Trophoblast cell (in vitro differentiated cells and primary cell): Measurements from ENCODE around the gene SYNJ1.

Experiments
- DNase-seq, 2 donors: peaks; one replicate each; pipeline ENCODE4 v3.0.0-alpha.2; 2016
- H2AFZ ChIP-seq: 2 replicates; pipeline ENCODE4 v1.6.1; 2013; ENCODE audit warnings: low read length, moderate library complexity, mild to moderate bottlenecking; ENCODE audit not compliant: insufficient read depth, poor library complexity
- H2AK5ac ChIP-seq: 2 replicates; pipeline ENCODE4 v1.6.1; 2013; ENCODE audit warnings: mild to moderate bottlenecking, low read length
- H2BK120ac ChIP-seq: 2 replicates; pipeline ENCODE4 v1.6.1; 2013; ENCODE audit warnings: low read length, mild to moderate bottlenecking, moderate library complexity; ENCODE audit not compliant: insufficient read depth, poor library complexity
- H2BK12ac ChIP-seq: 2 replicates; pipeline ENCODE4 v1.6.1; 2013; ENCODE audit warnings: mild to moderate bottlenecking, low read length, moderate library complexity
- H2BK5ac ChIP-seq: 2 replicates; pipeline ENCODE4 v1.6.1; 2013; ENCODE audit warnings: low read length, low read depth, moderate library complexity, mild to moderate bottlenecking; ENCODE audit not compliant: poor library complexity
- H3K14ac ChIP-seq: 2 replicates; pipeline ENCODE4 v1.6.1; 2013; ENCODE audit warnings: mild to moderate bottlenecking, low read length
- H3K18ac ChIP-seq: 2 replicates; pipeline ENCODE4 v1.6.1; 2013; ENCODE audit warnings: mild to moderate bottlenecking, low read length
- H3K23ac ChIP-seq: 2 replicates; pipeline ENCODE4 v1.6.1; 2013; ENCODE audit warnings: low read length
- H3K27ac ChIP-seq: 2 replicates; pipeline ENCODE4 v1.5.1; 2013; ENCODE audit warnings: low read depth, mild to moderate bottlenecking, inconsistent platforms, low read length, moderate library complexity
- H3K27me3 ChIP-seq: 2 replicates; pipeline ENCODE4 v1.6.1; 2013; ENCODE audit warnings: inconsistent platforms, mild to moderate bottlenecking, low read length, moderate library complexity; ENCODE audit not compliant: insufficient read depth
- H3K36me3 ChIP-seq, 2 experiments: 1 replicate in 1 of 2; 2 replicates in 1 of 2; pipeline ENCODE4 v1.6.1; 2013; ENCODE audit warnings: low read length in 2 of 2, mild to moderate bottlenecking in 2 of 2, moderate library complexity in 1 of 2; ENCODE audit not compliant: insufficient read depth in 2 of 2, control insufficient read depth in 1 of 2
- H3K4ac ChIP-seq: 2 replicates; pipeline ENCODE4 v1.6.1; 2013; ENCODE audit warnings: low read depth, mild to moderate bottlenecking, low read length, moderate library complexity
- H3K4me1 ChIP-seq, 2 experiments: 1 replicate in 1 of 2; 2 replicates in 1 of 2; pipeline ENCODE4 v1.6.1; 2013; ENCODE audit warnings: low read length in 2 of 2, mild to moderate bottlenecking in 2 of 2, moderate library complexity in 1 of 2; ENCODE audit not compliant: insufficient read depth in 2 of 2, control insufficient read depth in 1 of 2
- H3K4me2 ChIP-seq: 2 replicates; pipeline ENCODE4 v1.6.1; 2013; ENCODE audit warnings: inconsistent platforms, mild to moderate bottlenecking, low read length, moderate library complexity
- H3K4me3 ChIP-seq: 2 replicates; pipeline ENCODE4 v1.5.1; 2013; ENCODE audit warnings: mild to moderate bottlenecking, low read depth, low read length, inconsistent platforms
- H3K79me1 ChIP-seq: one replicate; pipeline ENCODE4 v1.6.1; 2013; ENCODE audit warnings: low read length
- H3K79me2 ChIP-seq: 2 replicates; pipeline ENCODE4 v1.6.1; 2013; ENCODE audit warnings: low read length, mild to moderate bottlenecking; ENCODE audit not compliant: control insufficient read depth, insufficient read depth, poor library complexity
- H3K9ac ChIP-seq: 2 replicates; pipeline ENCODE4 v1.6.1; 2013; ENCODE audit warnings: mild to moderate bottlenecking, low read length
- H3K9me3 ChIP-seq: 2 replicates; pipeline ENCODE4 v1.6.1; 2013; ENCODE audit warnings: low read depth, mild to moderate bottlenecking, control low read depth, inconsistent platforms, low read length; ENCODE audit not compliant: insufficient read depth
- H4K12ac ChIP-seq: 2 replicates; pipeline ENCODE4 v1.6.1; 2013; ENCODE audit warnings: low read depth, mild to moderate bottlenecking, low read length, moderate library complexity
- H4K8ac ChIP-seq: 2 replicates; pipeline ENCODE4 v1.6.1; 2013; ENCODE audit warnings: low read depth, mild to moderate bottlenecking, low read length, moderate library complexity
- H4K91ac ChIP-seq: one replicate; pipeline ENCODE4 v1.6.1; 2013; ENCODE audit warnings: low read depth, mild to moderate bottlenecking, low read length, moderate library complexity
- WGBS: extraction: QIAGEN DNeasy Blood & Tissue Kit; methylation state at CpG from one replicate; pipeline ENCODE4 v1.1.7; 2013; ENCODE audit warnings: missing lambda C conversion rate; ENCODE audit not compliant: insufficient read length, insufficient coverage; ENCODE audit errors: extremely low coverage; 5-methylcytosine and 5-hydroxymethylcytosine counted together

Gene SYNJ1

GRCh38 chr21:32728848-32729247 is 1.0 kb upstream of the SYNJ1 start:
- no peak overlapping the region for H3K4me3 ChIP-seq
- peaks cover 0 to 3% of the 10 kb centered on the region in 2 experiments for H3K4me1 ChIP-seq
- H2BK12ac ChIP-seq = no peak overlapping the region
- H4K8ac ChIP-seq = no peak overlapping the region
- peak overlapping the region; percentile 74 for H3K4me2 ChIP-seq
- H3K79me1 ChIP-seq = peaks cover 10% of the 10 kb centered on the region
- H3K79me2 ChIP-seq = peaks cover 4% of the 10 kb centered on the region
- H3K36me3 ChIP-seq = peaks cover 2% of the 10 kb centered on the region in 2 experiments
- H2AK5ac ChIP-seq = no peak overlapping the region
- no peaks in the 10 kb centered on the region for H3K27me3 ChIP-seq
- H2BK5ac ChIP-seq = no peak overlapping the region
- no peak for DNase-seq
- no peak overlapping the region for H3K27ac ChIP-seq
- H3K23ac ChIP-seq = no peak overlapping the region
- no peak overlapping the region for H4K91ac ChIP-seq
- no peak overlapping the region for H2AFZ ChIP-seq
- H3K9me3 ChIP-seq = no peaks in the 10 kb centered on the region
- no peak overlapping the region for H3K4ac ChIP-seq
- H4K12ac ChIP-seq = no peak overlapping the region
- WGBS = no CpG with 5 or more reads among the region's 3 CpGs
- no peak overlapping the region for H3K14ac ChIP-seq
- H3K18ac ChIP-seq = no peak overlapping the region
- H2BK120ac ChIP-seq = no peak overlapping the region
- no peak overlapping the region for H3K9ac ChIP-seq

GRCh38 chr21:32728456-32728839 is 635 bp upstream of the SYNJ1 start:
- no peak for DNase-seq
- WGBS = no CpG with 5 or more reads among the region's 13 CpGs

GRCh38 chr21:32726839-32727686 is 750 bp downstream of the SYNJ1 start:
- H3K4me1 ChIP-seq = no peaks in the 10 kb centered on the region
- H2AFZ ChIP-seq = peak overlapping the region; percentile 85
- H3K23ac ChIP-seq = no peak overlapping the region
- peak overlapping the region; percentile 61 for H2BK12ac ChIP-seq
- peaks cover 4% of the 10 kb centered on the region for H3K79me2 ChIP-seq
- peak overlapping the region; percentile 72 for H4K8ac ChIP-seq
- H3K9me3 ChIP-seq = no peaks in the 10 kb centered on the region
- peak overlapping the region; percentile 97 for H3K18ac ChIP-seq
- peak overlapping the region; percentile 86 for H2BK120ac ChIP-seq
- peak overlapping the region; percentile 85 for H4K91ac ChIP-seq
- H3K79me1 ChIP-seq = peaks cover 10% of the 10 kb centered on the region
- H3K4me3 ChIP-seq = peak overlapping the region; percentile 95
- DNase-seq = peak; percentile 20 to 54
- H3K4me2 ChIP-seq = peak overlapping the region; percentile 70
- no peaks in the 10 kb centered on the region for H3K27me3 ChIP-seq
- H3K9ac ChIP-seq = peak overlapping the region; percentile 50
- H2BK5ac ChIP-seq = peak overlapping the region; percentile 60
- peak overlapping the region; percentile 91 for H3K14ac ChIP-seq
- no CpG with 5 or more reads among the region's 42 CpGs for WGBS
- H4K12ac ChIP-seq = no peak overlapping the region
- H2AK5ac ChIP-seq = no peak overlapping the region
- H3K36me3 ChIP-seq = no peaks in the 10 kb centered on the region
- peak overlapping the region; percentile 12 for H3K4ac ChIP-seq
- H3K27ac ChIP-seq = peak overlapping the region; percentile 87

More at GRCh38 chr21:32728456-32728839, 635 bp upstream of the SYNJ1 start:
- Histone ChIP-seq H2AK5ac (no peak overlapping the region), H3K4me1 (peaks cover 0 to 3% of the 10 kb centered on the region in 2 experiments), H2AFZ (peak overlapping the region; percentile 42), H2BK12ac (no peak overlapping the region), H3K79me1 (peaks cover 10% of the 10 kb centered on the region), H3K27ac (peak overlapping the region; percentile 83), H3K36me3 (peaks cover 2% of the 10 kb centered on the region in 2 experiments), H3K4me3 (peak overlapping the region; percentile 87), H3K4me2 (peak overlapping the region; percentile 74), H3K79me2 (peaks cover 4% of the 10 kb centered on the region), H2BK5ac (no peak overlapping the region), H3K18ac (no peak overlapping the region), H3K9ac (peak overlapping the region; percentile 6), H3K14ac (peak overlapping the region; percentile 80), H4K91ac (no peak overlapping the region), H3K4ac (no peak overlapping the region), H3K23ac (no peak overlapping the region), H4K8ac (peak overlapping the region; percentile 73), H4K12ac (no peak overlapping the region), H3K27me3 (no peaks in the 10 kb centered on the region), H2BK120ac (no peak overlapping the region), H3K9me3 (no peaks in the 10 kb centered on the region)

GRCh38 chr21:32719085-32719484 is 8.7 kb downstream of the SYNJ1 start:
- H2BK120ac ChIP-seq = no peak overlapping the region
- DNase-seq = peak; percentile 69 to 93
- no peaks in the 10 kb centered on the region for H3K79me2 ChIP-seq
- H3K4ac ChIP-seq = no peak overlapping the region
- H3K4me2 ChIP-seq = no peak overlapping the region
- no peak overlapping the region for H3K18ac ChIP-seq
- no peak overlapping the region for H3K27ac ChIP-seq
- H3K14ac ChIP-seq = no peak overlapping the region
- peaks cover 0 to 3% of the 10 kb centered on the region in 2 experiments for H3K36me3 ChIP-seq
- H4K8ac ChIP-seq = no peak overlapping the region
- no peak overlapping the region for H3K23ac ChIP-seq
- H4K91ac ChIP-seq = no peak overlapping the region
- no peak overlapping the region for H3K9ac ChIP-seq
- H3K79me1 ChIP-seq = no peaks in the 10 kb centered on the region
- H3K4me3 ChIP-seq = no peak overlapping the region
- H3K27me3 ChIP-seq = no peaks in the 10 kb centered on the region
- no peaks in the 10 kb centered on the region for H3K4me1 ChIP-seq
- no peak overlapping the region for H2BK12ac ChIP-seq
- no peak overlapping the region for H2AK5ac ChIP-seq
- no peaks in the 10 kb centered on the region for H3K9me3 ChIP-seq
- WGBS = no CpG with 5 or more reads among the region's 5 CpGs
- no peak overlapping the region for H2BK5ac ChIP-seq
- H4K12ac ChIP-seq = no peak overlapping the region
- no peak overlapping the region for H2AFZ ChIP-seq
